H1 (cell line): ENCODE measurements around the gene CD79A. TPM values are rescaled to one million over a fixed set of nuclear protein-coding genes. Genes with fewer than 3 reads are reported as not detected.

Experiments
- ASH2L ChIP-seq: fragments of 200-600, 300-600 bp; sonication (generic); IDR thresholded peaks from one replicate; pipeline ENCODE4 v1.7.1; 2017; ENCODE audit warnings: low read length
- CBX8 ChIP-seq: fragments of 300-800, 300-1000 bp; sonication (generic); IDR thresholded peaks from 2 replicates; pipeline ENCODE4 v1.7.1; 2016; ENCODE audit warnings: low read depth, low read length, borderline replicate concordance
- EP300 ChIP-seq, 2 experiments: IDR thresholded peaks; 1 replicate in 1 of 2; 2 replicates in 1 of 2; pipeline ENCODE4 v1.6.1; 2011 to 2012; ENCODE audit warnings: low read depth in 2 of 2, low read length in 2 of 2, mild to moderate bottlenecking in 2 of 2, borderline replicate concordance in 1 of 2, inconsistent platforms in 1 of 2, moderate library complexity in 1 of 2
- KDM4A ChIP-seq: IDR thresholded peaks from one replicate; pipeline ENCODE4 v1.7.1; 2012; ENCODE audit warnings: low read depth, mild to moderate bottlenecking, moderate library complexity, low read length, inconsistent platforms; ENCODE audit not compliant: severe bottlenecking
- SP2 ChIP-seq: IDR thresholded peaks from 2 replicates; pipeline ENCODE4 v1.6.1; 2012; ENCODE audit warnings: mild to moderate bottlenecking, low read length, inconsistent platforms
- SUZ12 ChIP-seq: fragments of 200-600 bp; sonication (generic); IDR thresholded peaks from 2 replicates; pipeline ENCODE4 v1.6.1; 2012; ENCODE audit warnings: mild to moderate bottlenecking, inconsistent platforms, low read length, moderate library complexity, mixed read lengths
- polyA plus RNA-seq, 7 experiments: library from polyadenylated mRNA; depleted of rRNA in 3 of 7; stranded (reverse) in 5 of 7; unstranded in 2 of 7; fragments of >200 nt in 5 of 7; fragments of 200-250 nt in 2 of 7; gene quantifications; 1 replicate in 5 of 7; 2 replicates in 1 of 7; 4 replicates in 1 of 7; pipeline versions ENCODE4 v1.2.1 to v1.2.3, GENCODE V29; 2011 to 2013; ENCODE audit warnings: missing spikeins in 2 of 7, mixed read lengths in 2 of 7
- total RNA-seq: library from RNA; stranded (reverse); fragmentation: NEBNext Ultra II Directional; extraction: Animal tissue kit (Norgen Biotek cat#: 25700); gene quantifications from 2 replicates; pipeline ENCODE4 v1.2.1, GENCODE V29; 2021
- TF ChIP-seq, protein P1 (sequence below): fragments of 300-600 bp; sonication (generic); IDR thresholded peaks from 2 replicates; pipeline ENCODE4 v1.7.1; 2012; ENCODE audit warnings: low read length, moderate library complexity, mild to moderate bottlenecking, inconsistent platforms; ENCODE audit not compliant: insufficient replicate concordance

The CD79A gene
- total and polyA plus RNA-seq, 2 of the 8 experiments (the other 6 are each of a cell fraction or from before 2014, with no cell fraction given), result 0.54 to 0.77 TPM

DNA sequence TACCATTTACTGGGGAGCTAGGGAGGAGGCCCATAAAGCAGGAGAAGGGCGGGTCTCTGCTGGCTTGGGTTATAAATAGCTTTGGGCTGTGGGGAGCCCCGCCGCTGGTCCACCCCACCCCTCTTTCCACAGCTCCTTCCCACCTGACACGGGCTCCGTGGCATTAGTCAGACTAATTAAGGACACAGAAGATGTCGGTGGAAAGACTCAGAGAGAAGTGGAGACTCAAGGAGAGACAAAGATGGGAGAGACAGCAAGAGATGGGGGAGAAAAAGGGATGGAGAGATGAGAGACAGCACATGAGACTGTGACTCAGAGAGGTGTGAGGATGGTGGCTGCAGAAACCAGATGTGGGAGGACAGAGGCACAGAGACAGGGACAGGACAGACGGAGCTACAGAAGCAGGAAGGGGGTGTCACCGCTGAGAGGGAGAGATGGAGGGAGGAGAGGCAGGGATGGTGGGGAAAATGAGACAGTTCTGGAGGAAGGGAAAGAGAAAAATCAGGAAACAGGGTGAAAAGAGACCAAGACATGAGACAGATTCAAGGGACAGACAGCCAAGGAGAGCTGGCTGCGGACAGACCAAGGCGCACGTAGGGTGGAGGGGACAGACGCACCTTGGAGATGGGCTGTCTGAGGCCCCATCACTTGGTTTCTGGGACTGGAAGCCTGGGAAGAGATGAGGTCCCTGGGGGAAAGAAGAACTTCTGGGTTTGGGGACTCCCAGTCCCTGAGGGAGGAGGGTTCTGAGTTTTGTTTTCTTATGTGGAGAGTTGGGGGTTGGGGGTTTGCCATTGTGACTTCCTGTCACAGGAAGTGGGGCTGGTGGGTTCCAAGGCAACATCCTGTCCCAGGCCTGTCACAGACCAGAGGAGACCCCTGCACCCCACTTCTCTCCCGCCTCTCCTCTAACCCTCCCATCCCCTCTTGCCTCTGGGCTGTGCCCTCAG is 10.0 kb downstream of the CD79A start (continued):
- no peak for TF ChIP-seq CBX8
- TF ChIP-seq ASH2L, result no peak
- TF ChIP-seq, protein P1, sequence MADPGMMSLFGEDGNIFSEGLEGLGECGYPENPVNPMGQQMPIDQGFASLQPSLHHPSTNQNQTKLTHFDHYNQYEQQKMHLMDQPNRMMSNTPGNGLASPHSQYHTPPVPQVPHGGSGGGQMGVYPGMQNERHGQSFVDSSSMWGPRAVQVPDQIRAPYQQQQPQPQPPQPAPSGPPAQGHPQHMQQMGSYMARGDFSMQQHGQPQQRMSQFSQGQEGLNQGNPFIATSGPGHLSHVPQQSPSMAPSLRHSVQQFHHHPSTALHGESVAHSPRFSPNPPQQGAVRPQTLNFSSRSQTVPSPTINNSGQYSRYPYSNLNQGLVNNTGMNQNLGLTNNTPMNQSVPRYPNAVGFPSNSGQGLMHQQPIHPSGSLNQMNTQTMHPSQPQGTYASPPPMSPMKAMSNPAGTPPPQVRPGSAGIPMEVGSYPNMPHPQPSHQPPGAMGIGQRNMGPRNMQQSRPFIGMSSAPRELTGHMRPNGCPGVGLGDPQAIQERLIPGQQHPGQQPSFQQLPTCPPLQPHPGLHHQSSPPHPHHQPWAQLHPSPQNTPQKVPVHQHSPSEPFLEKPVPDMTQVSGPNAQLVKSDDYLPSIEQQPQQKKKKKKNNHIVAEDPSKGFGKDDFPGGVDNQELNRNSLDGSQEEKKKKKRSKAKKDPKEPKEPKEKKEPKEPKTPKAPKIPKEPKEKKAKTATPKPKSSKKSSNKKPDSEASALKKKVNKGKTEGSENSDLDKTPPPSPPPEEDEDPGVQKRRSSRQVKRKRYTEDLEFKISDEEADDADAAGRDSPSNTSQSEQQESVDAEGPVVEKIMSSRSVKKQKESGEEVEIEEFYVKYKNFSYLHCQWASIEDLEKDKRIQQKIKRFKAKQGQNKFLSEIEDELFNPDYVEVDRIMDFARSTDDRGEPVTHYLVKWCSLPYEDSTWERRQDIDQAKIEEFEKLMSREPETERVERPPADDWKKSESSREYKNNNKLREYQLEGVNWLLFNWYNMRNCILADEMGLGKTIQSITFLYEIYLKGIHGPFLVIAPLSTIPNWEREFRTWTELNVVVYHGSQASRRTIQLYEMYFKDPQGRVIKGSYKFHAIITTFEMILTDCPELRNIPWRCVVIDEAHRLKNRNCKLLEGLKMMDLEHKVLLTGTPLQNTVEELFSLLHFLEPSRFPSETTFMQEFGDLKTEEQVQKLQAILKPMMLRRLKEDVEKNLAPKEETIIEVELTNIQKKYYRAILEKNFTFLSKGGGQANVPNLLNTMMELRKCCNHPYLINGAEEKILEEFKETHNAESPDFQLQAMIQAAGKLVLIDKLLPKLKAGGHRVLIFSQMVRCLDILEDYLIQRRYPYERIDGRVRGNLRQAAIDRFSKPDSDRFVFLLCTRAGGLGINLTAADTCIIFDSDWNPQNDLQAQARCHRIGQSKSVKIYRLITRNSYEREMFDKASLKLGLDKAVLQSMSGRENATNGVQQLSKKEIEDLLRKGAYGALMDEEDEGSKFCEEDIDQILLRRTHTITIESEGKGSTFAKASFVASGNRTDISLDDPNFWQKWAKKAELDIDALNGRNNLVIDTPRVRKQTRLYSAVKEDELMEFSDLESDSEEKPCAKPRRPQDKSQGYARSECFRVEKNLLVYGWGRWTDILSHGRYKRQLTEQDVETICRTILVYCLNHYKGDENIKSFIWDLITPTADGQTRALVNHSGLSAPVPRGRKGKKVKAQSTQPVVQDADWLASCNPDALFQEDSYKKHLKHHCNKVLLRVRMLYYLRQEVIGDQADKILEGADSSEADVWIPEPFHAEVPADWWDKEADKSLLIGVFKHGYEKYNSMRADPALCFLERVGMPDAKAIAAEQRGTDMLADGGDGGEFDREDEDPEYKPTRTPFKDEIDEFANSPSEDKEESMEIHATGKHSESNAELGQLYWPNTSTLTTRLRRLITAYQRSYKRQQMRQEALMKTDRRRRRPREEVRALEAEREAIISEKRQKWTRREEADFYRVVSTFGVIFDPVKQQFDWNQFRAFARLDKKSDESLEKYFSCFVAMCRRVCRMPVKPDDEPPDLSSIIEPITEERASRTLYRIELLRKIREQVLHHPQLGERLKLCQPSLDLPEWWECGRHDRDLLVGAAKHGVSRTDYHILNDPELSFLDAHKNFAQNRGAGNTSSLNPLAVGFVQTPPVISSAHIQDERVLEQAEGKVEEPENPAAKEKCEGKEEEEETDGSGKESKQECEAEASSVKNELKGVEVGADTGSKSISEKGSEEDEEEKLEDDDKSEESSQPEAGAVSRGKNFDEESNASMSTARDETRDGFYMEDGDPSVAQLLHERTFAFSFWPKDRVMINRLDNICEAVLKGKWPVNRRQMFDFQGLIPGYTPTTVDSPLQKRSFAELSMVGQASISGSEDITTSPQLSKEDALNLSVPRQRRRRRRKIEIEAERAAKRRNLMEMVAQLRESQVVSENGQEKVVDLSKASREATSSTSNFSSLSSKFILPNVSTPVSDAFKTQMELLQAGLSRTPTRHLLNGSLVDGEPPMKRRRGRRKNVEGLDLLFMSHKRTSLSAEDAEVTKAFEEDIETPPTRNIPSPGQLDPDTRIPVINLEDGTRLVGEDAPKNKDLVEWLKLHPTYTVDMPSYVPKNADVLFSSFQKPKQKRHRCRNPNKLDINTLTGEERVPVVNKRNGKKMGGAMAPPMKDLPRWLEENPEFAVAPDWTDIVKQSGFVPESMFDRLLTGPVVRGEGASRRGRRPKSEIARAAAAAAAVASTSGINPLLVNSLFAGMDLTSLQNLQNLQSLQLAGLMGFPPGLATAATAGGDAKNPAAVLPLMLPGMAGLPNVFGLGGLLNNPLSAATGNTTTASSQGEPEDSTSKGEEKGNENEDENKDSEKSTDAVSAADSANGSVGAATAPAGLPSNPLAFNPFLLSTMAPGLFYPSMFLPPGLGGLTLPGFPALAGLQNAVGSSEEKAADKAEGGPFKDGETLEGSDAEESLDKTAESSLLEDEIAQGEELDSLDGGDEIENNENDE, result no peak
- no peak for TF ChIP-seq SUZ12
- no peak for TF ChIP-seq KDM4A
- TF ChIP-seq SP2, result no peak
- no peak for TF ChIP-seq EP300 (IDR thresholded peaks at IDR 0.05; ENCODE audit: borderline replicate concordance in 1 of 2, low read depth in 2 of 2, low read length in 2 of 2)
